Spleen (tissue), 7 donors: ENCODE data around the gene PPP1R9A.

Experiments
- POLR2AphosphoS5 ChIP-seq, 3 donors: sonication (generic); formaldehyde crosslinking; IDR thresholded peaks; one replicate each; pipeline ENCODE4 v1.5.1; 2017; ENCODE audit warnings: antibody characterized with exemption in 3 of 3
- TF ChIP-seq, protein P1 (sequence below), 11 experiments: fragments of 200-600 bp in 7 of 11; fragments of 450-650 bp in 4 of 11; sonication (generic) in 4 of 11; IDR thresholded peaks in 8 of 11; conservative IDR thresholded peaks in 3 of 11; 1 replicate in 7 of 11; 2 replicates in 4 of 11; pipeline versions ENCODE4 v1.4.0 to v1.8.0; 2016 to 2021; ENCODE audit warnings: antibody characterized with exemption in 11 of 11, inconsistent platforms in 4 of 11, mild to moderate bottlenecking in 1 of 11
- donor health status: DM: no; HTN: no; CAD: no; lungs with moderate emphysema.
- donor health status: DM: no; HTN: no; CAD: no.
- donor health status: DM: no; HTN: no; CAD: no.

DNA sequence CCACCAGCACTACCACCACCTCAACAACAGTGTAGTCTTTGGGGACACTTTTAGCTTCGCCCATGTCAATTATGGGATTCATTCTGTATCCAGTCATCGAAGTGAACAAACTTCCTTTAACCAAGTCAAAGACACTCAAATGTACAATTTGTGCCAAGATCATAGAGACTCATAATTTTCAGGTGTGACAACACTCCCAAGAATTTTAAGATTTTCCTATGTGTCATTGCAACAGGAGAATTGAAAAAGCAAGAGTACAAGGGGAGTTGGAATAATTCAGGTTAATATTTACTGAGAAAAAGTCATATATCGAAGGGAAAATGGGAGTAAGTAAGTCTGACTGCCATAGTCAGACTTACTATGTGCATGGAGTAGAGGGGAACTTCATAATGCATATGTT, 390.7 kb downstream of the PPP1R9A start:
- TF ChIP-seq POLR2AphosphoS5 (IDR thresholded peaks at IDR 0.05): no peak
- TF ChIP-seq, protein P1, sequence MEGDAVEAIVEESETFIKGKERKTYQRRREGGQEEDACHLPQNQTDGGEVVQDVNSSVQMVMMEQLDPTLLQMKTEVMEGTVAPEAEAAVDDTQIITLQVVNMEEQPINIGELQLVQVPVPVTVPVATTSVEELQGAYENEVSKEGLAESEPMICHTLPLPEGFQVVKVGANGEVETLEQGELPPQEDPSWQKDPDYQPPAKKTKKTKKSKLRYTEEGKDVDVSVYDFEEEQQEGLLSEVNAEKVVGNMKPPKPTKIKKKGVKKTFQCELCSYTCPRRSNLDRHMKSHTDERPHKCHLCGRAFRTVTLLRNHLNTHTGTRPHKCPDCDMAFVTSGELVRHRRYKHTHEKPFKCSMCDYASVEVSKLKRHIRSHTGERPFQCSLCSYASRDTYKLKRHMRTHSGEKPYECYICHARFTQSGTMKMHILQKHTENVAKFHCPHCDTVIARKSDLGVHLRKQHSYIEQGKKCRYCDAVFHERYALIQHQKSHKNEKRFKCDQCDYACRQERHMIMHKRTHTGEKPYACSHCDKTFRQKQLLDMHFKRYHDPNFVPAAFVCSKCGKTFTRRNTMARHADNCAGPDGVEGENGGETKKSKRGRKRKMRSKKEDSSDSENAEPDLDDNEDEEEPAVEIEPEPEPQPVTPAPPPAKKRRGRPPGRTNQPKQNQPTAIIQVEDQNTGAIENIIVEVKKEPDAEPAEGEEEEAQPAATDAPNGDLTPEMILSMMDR (IDR thresholded peaks at IDR 0.05 in 8 of 11, conservative IDR thresholded peaks at IDR 0.05 in 3 of 11): no peak
